K562 (cell line): ENCODE data around the gene ERCC1. TPM values are rescaled to one million over a fixed set of nuclear protein-coding genes. Genes with fewer than 3 reads are reported as not detected.

ENCODE experiments used
- CBFA2T3 ChIP-seq: fragments of 450-650 bp; IDR thresholded peaks from 2 replicates; pipeline ENCODE4 v1.6.1; 2017
- E2F6 ChIP-seq, 2 experiments: IDR thresholded peaks; 2 replicates each; pipeline ENCODE4 v1.6.1; 2011; ENCODE audit warnings: borderline replicate concordance in 1 of 2, control low read depth in 1 of 2, low read depth in 1 of 2, low read length in 1 of 2, mild to moderate bottlenecking in 1 of 2, mixed read lengths in 1 of 2, moderate library complexity in 1 of 2; ENCODE audit not compliant: insufficient read depth in 1 of 2, insufficient read length in 1 of 2, poor library complexity in 1 of 2, severe bottlenecking in 1 of 2; ENCODE audit errors: extremely low read depth in 1 of 2
- EGR1 ChIP-seq: fragments of 450-650 bp; conservative IDR thresholded peaks from 2 replicates; pipeline ENCODE4 v1.6.1; 2017; ENCODE audit warnings: mild to moderate bottlenecking
- ELF4 ChIP-seq: fragments of 450-650 bp; formaldehyde crosslinking; IDR thresholded peaks from 2 replicates; pipeline ENCODE4 v1.4.0; 2022; ENCODE audit warnings: missing genetic modification characterization
- ESRRA ChIP-seq: fragments of 450-650 bp; IDR thresholded peaks from 2 replicates; pipeline ENCODE4 v1.6.1; 2014; ENCODE audit warnings: low read depth, mild to moderate bottlenecking, moderate library complexity, borderline replicate concordance
- ETS2 ChIP-seq: IDR thresholded peaks from 2 replicates; pipeline ENCODE4 v1.6.1; 2016; ENCODE audit warnings: borderline replicate concordance, missing genetic modification characterization, mild to moderate bottlenecking, moderate library complexity, missing compliant biosample characterization; ENCODE audit not compliant: poor library complexity, severe bottlenecking
- FOXK2 ChIP-seq, 2 experiments: fragments of 450-650 bp; IDR thresholded peaks in 1 of 2; conservative IDR thresholded peaks in 1 of 2; 2 replicates each; pipeline ENCODE4 v1.6.1; 2016; ENCODE audit warnings: low read depth in 2 of 2, mild to moderate bottlenecking in 1 of 2
- HDAC1 ChIP-seq, 2 experiments: fragments of 450-650 bp; IDR thresholded peaks; 2 replicates each; pipeline ENCODE4 v1.6.1; 2016 to 2017; ENCODE audit warnings: inconsistent platforms in 1 of 2, mild to moderate bottlenecking in 1 of 2, moderate library complexity in 1 of 2
- HSF4 ChIP-seq: fragments of 250-450 bp; sonication (Bioruptor Pico); IDR thresholded peaks from 2 replicates; pipeline ENCODE4 v2.1.2; 2022; ENCODE audit warnings: mild to moderate bottlenecking, moderate library complexity, borderline replicate concordance
- KLF13 ChIP-seq: fragments of 450-650 bp; IDR thresholded peaks from 2 replicates; pipeline ENCODE4 v1.6.1; 2016; ENCODE audit warnings: missing genetic modification characterization, low read depth, mild to moderate bottlenecking, missing compliant biosample characterization, moderate library complexity, borderline replicate concordance
- MAFK ChIP-seq: IDR thresholded peaks from 2 replicates; pipeline ENCODE4 v1.6.1; 2011; ENCODE audit warnings: low read length, improper control_type of control experiment
- MYNN ChIP-seq, 2 experiments: sonication (generic); formaldehyde crosslinking in 1 of 2; IDR thresholded peaks; 2 replicates each; pipeline versions ENCODE4 v1.5.0 to v1.6.1; 2016 to 2020; ENCODE audit warnings: antibody characterized with exemption in 1 of 2, missing genetic modification reagents in 1 of 2
- NCOR1 ChIP-seq: fragments of 450-650 bp; IDR thresholded peaks from 2 replicates; pipeline ENCODE4 v1.6.1; 2016; ENCODE audit warnings: mild to moderate bottlenecking, moderate library complexity
- NFE2 ChIP-seq: IDR thresholded peaks from 2 replicates; pipeline ENCODE4 v1.6.1; 2014; ENCODE audit warnings: antibody characterized with exemption, low read depth
- NRF1 ChIP-seq, 2 experiments: fragments of 450-650 bp; IDR thresholded peaks in 1 of 2; conservative IDR thresholded peaks in 1 of 2; 2 replicates each; pipeline ENCODE4 v1.6.1; 2014; ENCODE audit warnings: mild to moderate bottlenecking in 2 of 2
- PRMT5 ChIP-seq: sonication (generic); formaldehyde crosslinking; IDR thresholded peaks from 2 replicates; pipeline ENCODE4 v1.5.0; 2020; ENCODE audit warnings: missing genetic modification reagents
- SP1 ChIP-seq: sonication (generic); formaldehyde crosslinking; IDR thresholded peaks from 2 replicates; pipeline ENCODE4 v1.8.1; 2022; ENCODE audit warnings: mild to moderate bottlenecking, missing genetic modification reagents
- USF1 ChIP-seq: sonication (generic); formaldehyde crosslinking; IDR thresholded peaks from 2 replicates; pipeline ENCODE4 v1.9.0; 2022; ENCODE audit warnings: mild to moderate bottlenecking, missing genetic modification reagents
- ZBTB9 ChIP-seq: fragments of 450-650 bp; formaldehyde crosslinking; IDR thresholded peaks from 2 replicates; pipeline ENCODE4 v1.4.0; 2020; ENCODE audit warnings: mild to moderate bottlenecking, moderate library complexity
- ZFP1 ChIP-seq: fragments of 450-650 bp; formaldehyde crosslinking; IDR thresholded peaks from 2 replicates; pipeline ENCODE4 v1.4.0; 2020; ENCODE audit warnings: mild to moderate bottlenecking, mixed read lengths
- ZKSCAN3 ChIP-seq: fragments of 250-450 bp; sonication (Bioruptor Pico); IDR thresholded peaks from 2 replicates; pipeline ENCODE4 v1.4.0; 2020
- ZNF121 ChIP-seq: sonication (generic); formaldehyde crosslinking; conservative IDR thresholded peaks from 2 replicates; pipeline ENCODE4 v1.8.0; 2022; ENCODE audit warnings: missing genetic modification reagents
- ZNF511 ChIP-seq: sonication (generic); formaldehyde crosslinking; IDR thresholded peaks from 2 replicates; pipeline ENCODE4 v1.8.0; 2022; ENCODE audit warnings: mild to moderate bottlenecking, missing genetic modification reagents
- ZNF583 ChIP-seq: fragments of 250-450 bp; sonication (Bioruptor Pico); IDR thresholded peaks from 2 replicates; pipeline ENCODE4 v1.4.0; 2020
- polyA plus RNA-seq, 8 experiments: library from polyadenylated mRNA; depleted of rRNA in 4 of 8; stranded (reverse) in 5 of 8; unstranded in 3 of 8; fragments of >200 nt; fragmentation: Nextera tagmentation in 2 of 8; fragmentation: Illumina TruSeq in 1 of 8; extraction: Ambion mirVana in 2 of 8; extraction: Trizol in 1 of 8; gene quantifications; 2 replicates each; pipeline versions ENCODE4 v1.2.1 to v1.2.3, GENCODE V29; 2011 to 2014; ENCODE audit warnings: inconsistent platforms in 1 of 8, missing spikeins in 1 of 8
- total RNA-seq, 7 experiments: library from RNA; depleted of rRNA in 6 of 7; stranded (reverse); fragments of >200 nt in 6 of 7; fragmentation: Illumina TruSeq in 2 of 7; extraction: Trizol in 2 of 7; gene quantifications; 2 replicates each; pipeline versions ENCODE4 v1.2.1 to v1.2.3, GENCODE V29; 2011 to 2021; ENCODE audit warnings: low replicate concordance in 1 of 7

Gene ERCC1
- total and polyA plus RNA-seq, 9 of the 15 experiments (the other 6 are each of a cell fraction or from before 2014, with no cell fraction given): 9.3 to 92.6 (median 60.0) TPM

GRCh38 chr19:45455707-45456499 is 32.2 kb upstream of the ERCC1 start (continued):
- TF ChIP-seq USF1 (CRISPR knock-in tag) (peak; percentile 89), KLF13 (tag) (peak; percentile 24; the same call in 1 of the 2 replicates), ZNF121 (no peak), ZNF583 (0 out of 2 replicates have a peak, but pooled peaks have one; percentile 23), ESRRA (no peak), ZNF511 (CRISPR knock-in tag) (no peak), ETS2 (tag) (peak; percentile 12), NCOR1 (peak; percentile 85), HDAC1 (IDR thresholded peaks at IDR 0.05) (peak in 1 of 2 experiments; percentile 71; a peak in 2 of 4 replicates), ZFP1 (CRISPR knock-in tag) (no peak), MYNN (IDR thresholded peaks at IDR 0.05) (peak; percentile 80), MYNN (CRISPR knock-in tag; IDR thresholded peaks at IDR 0.05) (no peak), ELF4 (CRISPR knock-in tag) (no peak), NFE2 (peak; percentile 82), PRMT5 (no peak), ZBTB9 (peak; percentile 27; the same call in 1 of the 2 replicates), NRF1 (conservative IDR thresholded peaks at IDR 0.05 in 1 of 2, IDR thresholded peaks at IDR 0.05 in 1 of 2) (peak; percentile 52 to 64; a peak in 3 of 4 replicates), E2F6 (IDR thresholded peaks at IDR 0.05; ENCODE audit: borderline replicate concordance in 1 of 2, extremely low read depth in 1 of 2, insufficient read depth in 1 of 2, insufficient read length in 1 of 2, low read depth in 1 of 2, low read length in 1 of 2, poor library complexity in 1 of 2, severe bottlenecking in 1 of 2) (peak; percentile 14 to 80), SP1 (peak; percentile 31; the same call in 1 of the 2 replicates), ZKSCAN3 (no peak), FOXK2 (conservative IDR thresholded peaks at IDR 0.05 in 1 of 2, IDR thresholded peaks at IDR 0.05 in 1 of 2; ENCODE audit: low read depth in 2 of 2) (peak; percentile 49 to 56; a peak in 2 of 4 replicates), EGR1 (peak; percentile 89), HSF4 (CRISPR knock-in tag) (no peak), MAFK (0 out of 2 replicates have a peak, but pooled peaks have one; percentile 37), CBFA2T3 (peak; percentile 39)
